ENCODE data around the gene TIMP3. TPM values are rescaled to one million over a fixed set of nuclear protein-coding genes. Genes with fewer than 3 reads are reported as not detected.

TIMP3 gene
- total RNA-seq, 2 donors from 2014 or later: 149 to 280 TPM

DNA sequence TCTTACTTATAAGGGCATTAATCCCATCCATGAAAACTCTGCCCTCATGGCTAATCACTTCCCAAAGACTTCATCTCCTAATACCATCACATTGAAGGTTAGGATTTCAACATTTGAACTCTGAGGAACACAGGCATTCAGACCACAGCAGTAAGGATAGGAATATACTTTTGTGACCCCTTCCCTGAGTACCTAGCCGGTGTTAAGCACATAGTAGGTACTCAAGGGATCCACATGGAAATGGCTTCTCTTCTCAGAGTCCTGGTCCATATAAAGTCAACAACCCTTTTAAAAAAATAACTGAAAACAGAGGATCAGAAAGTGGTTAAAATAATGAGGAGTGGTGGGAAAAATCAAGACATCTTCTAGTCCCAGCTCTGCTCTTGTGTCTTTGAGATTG, 78.0 kb downstream of the TIMP3 start:
- Histone ChIP-seq H3K9me3 (no peaks in the 10 kb centered on the region), H3K27ac (no peak overlapping the region), H3K27me3 (no peaks in the 10 kb centered on the region), H3K4me1 (no peaks in the 10 kb centered on the region), H3K4me3 (no peak overlapping the region), H3K36me3 (replicated peaks in 1 of 2; ENCODE audit: insufficient read depth in 1 of 2, low read depth in 2 of 2) (no peaks in the 10 kb centered on the region)
- TF ChIP-seq, protein P1, sequence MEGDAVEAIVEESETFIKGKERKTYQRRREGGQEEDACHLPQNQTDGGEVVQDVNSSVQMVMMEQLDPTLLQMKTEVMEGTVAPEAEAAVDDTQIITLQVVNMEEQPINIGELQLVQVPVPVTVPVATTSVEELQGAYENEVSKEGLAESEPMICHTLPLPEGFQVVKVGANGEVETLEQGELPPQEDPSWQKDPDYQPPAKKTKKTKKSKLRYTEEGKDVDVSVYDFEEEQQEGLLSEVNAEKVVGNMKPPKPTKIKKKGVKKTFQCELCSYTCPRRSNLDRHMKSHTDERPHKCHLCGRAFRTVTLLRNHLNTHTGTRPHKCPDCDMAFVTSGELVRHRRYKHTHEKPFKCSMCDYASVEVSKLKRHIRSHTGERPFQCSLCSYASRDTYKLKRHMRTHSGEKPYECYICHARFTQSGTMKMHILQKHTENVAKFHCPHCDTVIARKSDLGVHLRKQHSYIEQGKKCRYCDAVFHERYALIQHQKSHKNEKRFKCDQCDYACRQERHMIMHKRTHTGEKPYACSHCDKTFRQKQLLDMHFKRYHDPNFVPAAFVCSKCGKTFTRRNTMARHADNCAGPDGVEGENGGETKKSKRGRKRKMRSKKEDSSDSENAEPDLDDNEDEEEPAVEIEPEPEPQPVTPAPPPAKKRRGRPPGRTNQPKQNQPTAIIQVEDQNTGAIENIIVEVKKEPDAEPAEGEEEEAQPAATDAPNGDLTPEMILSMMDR (IDR thresholded peaks at IDR 0.05): no peak
- TF ChIP-seq POLR2A (IDR thresholded peaks at IDR 0.05): no peak
- ATAC-seq: no peak
- no peak for DNase-seq
- intact Hi-C loops (cut with DNase I): no loop called here
- 3 to 42% methylated on average over 1 of the region's 1 CpG for WGBS, 2 donors

DNA sequence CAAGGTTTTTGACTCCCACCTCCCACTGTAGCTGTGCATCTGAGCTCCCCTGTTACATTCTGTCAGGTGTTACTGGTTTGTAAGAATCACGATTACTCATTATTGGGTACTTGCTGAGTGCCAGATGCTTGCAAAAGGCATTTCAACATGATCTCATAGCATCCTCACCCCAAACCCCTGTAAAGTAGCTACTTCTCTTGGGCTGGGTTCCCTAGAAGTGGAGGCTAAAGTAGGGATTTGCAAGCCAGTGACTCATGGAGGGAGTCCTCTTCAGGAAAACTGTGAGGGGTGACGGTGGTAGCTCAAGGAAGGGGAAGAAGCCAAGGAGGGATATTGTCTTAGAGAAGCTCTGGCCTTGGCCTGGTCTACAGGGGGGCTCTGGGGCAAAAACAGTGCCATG, 78.6 kb downstream of the TIMP3 start:
- no peaks in the 10 kb centered on the region for H3K36me3 ChIP-seq (replicated peaks in 1 of 2; ENCODE audit: insufficient read depth in 1 of 2, low read depth in 2 of 2)
- 33 to 50% methylated on average over 1 of the region's 2 CpGs for WGBS, 2 donors
- DNase-seq: no peak
- H3K4me3 ChIP-seq: no peak overlapping the region
- no peak overlapping the region for H3K27ac ChIP-seq
- no peaks in the 10 kb centered on the region for H3K4me1 ChIP-seq
- TF ChIP-seq, protein P1 (IDR thresholded peaks at IDR 0.05): no peak
- no peak for TF ChIP-seq POLR2A (IDR thresholded peaks at IDR 0.05)
- no peak for ATAC-seq
- H3K9me3 ChIP-seq: no peaks in the 10 kb centered on the region
- H3K27me3 ChIP-seq: no peaks in the 10 kb centered on the region
- intact Hi-C loops (cut with DNase I): no loop called here

DNA sequence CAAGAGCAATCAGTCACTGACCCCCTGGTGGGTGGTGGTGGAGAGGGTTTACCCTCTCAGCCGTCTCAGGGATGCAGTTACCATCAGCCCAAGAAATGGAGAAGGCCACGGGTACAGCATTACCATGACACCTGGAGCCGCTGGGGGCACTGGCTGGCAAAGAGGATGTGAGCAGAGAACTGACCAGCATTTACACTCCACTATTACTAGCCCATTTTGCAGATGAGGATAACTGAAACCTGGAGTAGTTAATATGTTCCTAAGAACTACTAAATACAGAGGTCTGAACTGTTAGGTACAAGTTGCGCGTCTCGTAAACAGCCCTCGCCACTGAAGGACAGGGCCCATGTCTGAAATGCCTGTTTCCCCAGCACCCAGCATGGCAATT, 79.0 kb downstream of the TIMP3 start:
- Histone ChIP-seq H3K27ac (no peak overlapping the region), H3K4me3 (no peak overlapping the region), H3K9me3 (no peaks in the 10 kb centered on the region), H3K4me1 (no peaks in the 10 kb centered on the region), H3K36me3 (replicated peaks in 1 of 2; ENCODE audit: insufficient read depth in 1 of 2, low read depth in 2 of 2) (no peaks in the 10 kb centered on the region), H3K27me3 (no peaks in the 10 kb centered on the region)
- TF ChIP-seq, protein P1 (IDR thresholded peaks at IDR 0.05): no peak
- no peak for TF ChIP-seq POLR2A (IDR thresholded peaks at IDR 0.05)
- intact Hi-C loops (cut with DNase I): no loop called here
- WGBS, 2 donors: 65 to 83% methylated on average over 6 to 7 of the region's 7 CpGs
- DNase-seq (no peak), ATAC-seq (no peak)

DNA sequence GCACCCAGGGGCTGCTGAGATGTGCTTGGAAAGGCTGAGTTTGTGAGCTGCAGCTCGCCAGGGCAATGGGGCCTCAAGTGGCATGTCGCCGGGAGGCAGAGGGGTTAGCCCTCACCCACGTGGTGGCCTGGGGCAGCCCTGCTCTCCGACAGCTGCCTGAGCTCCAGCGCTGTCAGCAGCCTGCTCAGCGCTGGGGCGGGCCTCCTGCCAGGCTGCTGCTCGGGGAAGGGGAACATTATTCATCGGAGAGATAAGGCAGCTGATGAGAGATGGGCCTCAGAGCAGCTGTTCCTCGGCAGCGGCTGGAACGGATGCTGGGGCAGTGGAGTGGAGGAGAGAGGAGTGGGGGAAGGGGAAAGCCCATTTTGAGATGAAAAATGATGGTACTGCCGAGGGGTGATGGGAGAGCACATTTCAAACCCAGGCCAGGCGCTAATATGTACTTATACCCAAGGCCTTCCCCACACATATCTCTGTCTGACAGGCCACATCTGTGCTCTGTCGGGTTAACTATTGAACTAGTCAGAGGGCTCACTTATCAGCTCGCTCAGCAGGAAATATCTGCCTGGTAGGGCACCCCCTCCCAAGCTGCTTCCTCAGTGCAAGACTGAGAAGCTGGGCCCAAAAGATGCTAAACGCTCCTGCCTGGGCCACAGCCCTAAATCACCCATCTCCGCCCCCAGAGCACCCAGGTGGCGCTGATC, 79.5 kb downstream of the TIMP3 start:
- H3K27ac ChIP-seq: no peak overlapping the region
- no peaks in the 10 kb centered on the region for H3K36me3 ChIP-seq (replicated peaks in 1 of 2; ENCODE audit: insufficient read depth in 1 of 2, low read depth in 2 of 2)
- no peaks in the 10 kb centered on the region for H3K27me3 ChIP-seq
- peak; percentile 15 to 45 (median 39) for DNase-seq
- intact Hi-C loops (cut with DNase I): no loop called here
- no peaks in the 10 kb centered on the region for H3K9me3 ChIP-seq
- no peak for TF ChIP-seq POLR2A (IDR thresholded peaks at IDR 0.05)
- TF ChIP-seq, protein P1 (IDR thresholded peaks at IDR 0.05): no peak
- no peaks in the 10 kb centered on the region for H3K4me1 ChIP-seq
- peak; percentile 38 for ATAC-seq
- 12 to 19% methylated on average over 17 to 20 of the region's 20 CpGs for WGBS, 2 donors
- H3K4me3 ChIP-seq: no peak overlapping the region

DNA sequence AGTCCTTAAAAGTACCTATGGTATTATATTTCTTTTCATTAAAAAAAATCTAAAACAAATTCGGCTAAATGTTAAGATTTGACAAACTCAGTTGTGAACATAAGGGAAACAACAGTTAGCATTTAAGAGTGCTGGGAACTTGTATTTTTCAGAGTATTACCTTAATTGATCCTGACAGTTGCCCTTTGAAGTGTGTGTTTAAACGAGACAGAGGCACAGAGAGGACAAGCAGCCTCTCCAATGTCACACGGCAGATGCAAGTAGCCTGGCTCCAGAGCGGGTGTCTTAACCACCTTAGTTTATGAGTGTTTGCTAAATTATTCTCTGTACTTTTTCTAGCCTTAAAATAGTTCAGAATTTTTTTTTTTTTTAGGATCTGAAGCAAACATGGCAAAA, 80.9 kb downstream of the TIMP3 start:
- 51 to 56% methylated on average over 4 of the region's 4 CpGs for WGBS, 2 donors
- no peaks in the 10 kb centered on the region for H3K36me3 ChIP-seq (replicated peaks in 1 of 2; ENCODE audit: insufficient read depth in 1 of 2, low read depth in 2 of 2)
- no peak for DNase-seq
- TF ChIP-seq, protein P1 (IDR thresholded peaks at IDR 0.05): no peak
- no peak for TF ChIP-seq POLR2A (IDR thresholded peaks at IDR 0.05)
- no peaks in the 10 kb centered on the region for H3K27me3 ChIP-seq
- intact Hi-C loops (cut with DNase I): no loop called here
- no peaks in the 10 kb centered on the region for H3K4me1 ChIP-seq
- H3K27ac ChIP-seq: no peak overlapping the region
- no peak overlapping the region for H3K4me3 ChIP-seq
- H3K9me3 ChIP-seq: no peaks in the 10 kb centered on the region
- ATAC-seq: no peak

All from body of pancreas (tissue), 4 donors.